PFSK-1 (cell line): Measurements from ENCODE around the gene CTXN1.

Experiments
- POLR2AphosphoS5 ChIP-seq: IDR thresholded peaks from 2 replicates; pipeline ENCODE4 v1.6.1; 2012; ENCODE audit warnings: low read depth, mild to moderate bottlenecking, control low read depth, low read length, moderate library complexity
- REST ChIP-seq, 2 experiments: IDR thresholded peaks; 2 replicates each; pipeline versions ENCODE4 v1.6.1 to v1.8.0; 2011 to 2012; ENCODE audit warnings: low read depth in 2 of 2, low read length in 2 of 2, control low read depth in 1 of 2, inconsistent platforms in 1 of 2, mild to moderate bottlenecking in 1 of 2, moderate library complexity in 1 of 2; ENCODE audit not compliant: insufficient read depth in 1 of 2
- TAF1 ChIP-seq: IDR thresholded peaks from 2 replicates; pipeline ENCODE4 v1.6.1; 2012; ENCODE audit warnings: low read length, control low read depth, borderline replicate concordance; ENCODE audit not compliant: insufficient read depth

- no peak for TF ChIP-seq POLR2AphosphoS5
- TF ChIP-seq TAF1: no peak
- TF ChIP-seq REST (IDR thresholded peaks at IDR 0.05; ENCODE audit: insufficient read depth in 1 of 2, low read depth in 2 of 2, low read length in 2 of 2): no peak
Measured at GRCh38 chr19:7901337-7901736, 24.6 kb downstream of the CTXN1 start.
